KG1 (cell line): ENCODE data around the gene CPD.

Experiments used
- DNase-seq: peaks from one replicate; lab custom pipeline; 2025; lab: John Stamatoyannopoulos, UW

CPD gene

DNA sequence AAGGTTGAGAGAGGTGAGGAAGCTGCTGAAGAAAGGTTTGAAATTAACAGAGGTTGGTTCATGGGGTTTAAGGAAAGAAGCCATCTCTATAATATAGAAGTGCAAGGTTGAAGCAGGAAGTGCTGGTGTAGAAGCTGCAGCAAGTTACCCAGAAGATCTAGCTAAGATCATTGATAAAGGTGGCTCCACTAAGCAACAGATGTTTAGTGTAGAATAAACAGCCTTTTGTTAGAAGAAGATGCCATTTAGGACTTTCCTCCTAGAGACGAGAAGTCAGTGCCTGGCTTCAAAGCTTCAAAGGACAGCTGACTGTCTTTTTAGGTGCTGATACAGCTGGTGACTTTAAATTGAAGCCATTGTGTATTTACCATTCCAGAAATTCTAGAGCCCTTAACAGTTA is 127.8 kb downstream of the CPD start:
- no peak for DNase-seq

DNA sequence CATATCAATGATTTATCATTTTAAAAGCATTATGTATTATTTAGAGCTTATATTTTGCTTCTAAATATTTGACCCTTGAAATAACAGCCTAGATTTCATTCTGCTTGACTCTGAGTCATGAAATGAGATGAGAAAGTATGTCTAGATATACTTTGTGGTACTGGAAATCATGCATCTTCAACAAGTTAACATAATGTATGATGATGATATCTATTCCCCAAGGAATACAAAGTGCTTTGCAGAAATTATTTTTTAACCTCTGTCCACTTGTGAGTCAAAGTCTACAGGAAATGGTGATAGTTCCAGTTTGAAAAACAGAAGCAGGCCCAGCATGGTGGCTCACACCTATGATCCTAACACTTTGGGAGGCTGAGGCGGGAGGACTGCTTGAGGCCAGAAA is 134.6 kb downstream of the CPD start:
- no peak for DNase-seq

DNA sequence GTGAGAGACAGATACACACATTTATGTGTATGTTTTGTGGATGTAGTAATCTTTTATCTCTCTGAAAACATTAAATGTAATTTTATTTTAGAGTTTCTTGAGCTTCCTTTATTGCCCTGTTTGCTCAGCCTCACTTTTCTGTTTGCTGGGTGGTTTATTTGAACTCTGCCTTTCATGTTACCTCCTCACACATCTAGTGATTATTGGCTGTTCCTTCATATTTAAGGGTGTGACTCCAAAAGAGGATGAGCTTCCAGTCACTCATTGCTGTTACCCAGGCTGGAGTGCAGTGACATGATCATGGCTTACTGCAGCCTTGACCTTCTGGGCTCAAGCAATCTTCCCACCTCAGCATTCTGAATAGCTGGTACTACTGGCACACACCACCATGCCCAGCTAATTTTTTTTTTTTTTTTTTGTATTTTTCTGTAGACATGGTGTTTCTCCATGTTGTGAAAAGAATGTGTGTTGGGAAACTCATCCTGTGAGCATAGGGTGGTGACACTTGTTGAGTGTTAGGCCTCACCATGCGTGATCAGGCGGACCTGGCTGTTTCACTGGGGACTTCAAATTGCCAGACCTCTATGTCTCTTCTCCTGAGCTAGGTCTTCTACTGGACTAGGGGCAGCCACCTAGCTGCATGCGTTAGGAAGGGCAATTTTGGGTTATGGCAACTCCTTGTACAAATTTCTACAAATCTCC is 136.3 kb downstream of the CPD start:
- no peak for DNase-seq

DNA sequence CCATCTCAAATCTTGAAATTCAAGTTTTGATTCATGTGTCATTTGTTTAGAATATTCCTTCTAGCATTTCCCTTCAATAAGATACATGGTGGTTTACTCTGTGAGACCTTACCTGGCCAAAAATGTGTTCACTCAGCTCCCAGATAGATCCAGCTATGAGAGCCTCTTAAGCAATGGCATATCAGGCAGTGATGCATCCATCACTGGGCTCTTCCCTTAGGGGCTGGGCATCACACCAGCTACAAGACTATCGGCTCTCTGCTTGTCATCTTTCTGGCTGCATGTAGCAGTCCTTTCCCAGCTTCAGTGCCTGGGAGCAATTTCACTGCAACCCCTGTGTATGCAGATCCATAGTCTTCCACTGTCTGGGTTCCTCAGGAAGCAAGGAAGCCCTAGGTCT is 139.1 kb downstream of the CPD start:
- no peak for DNase-seq

DNA sequence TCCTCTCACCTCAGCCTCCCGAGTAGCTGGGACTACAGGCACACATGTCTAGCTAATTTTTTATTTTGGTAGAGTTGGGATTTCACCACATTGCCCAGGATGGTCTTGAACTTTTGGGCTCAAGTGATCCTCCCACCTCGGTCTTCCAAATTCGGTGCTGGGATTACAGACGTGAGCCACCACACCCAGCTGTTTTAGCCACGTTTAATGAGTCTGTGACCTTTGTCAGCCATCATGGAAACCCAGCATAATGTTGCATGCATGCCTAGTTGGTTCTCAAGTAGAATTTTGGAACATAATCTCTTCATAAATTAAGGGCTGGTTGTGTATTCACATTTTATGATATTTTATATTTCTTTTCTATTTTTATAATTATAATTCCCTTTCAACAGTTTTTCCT is 140.4 kb downstream of the CPD start:
- no peak for DNase-seq
